ENCODE data around the gene FGF12. TPM values are rescaled to one million over a fixed set of nuclear protein-coding genes. Genes with fewer than 3 reads are reported as not detected.

Gene FGF12
- total and polyA plus RNA-seq, 2 experiments from 2014 or later: 6.0 to 14.3 TPM

DNA sequence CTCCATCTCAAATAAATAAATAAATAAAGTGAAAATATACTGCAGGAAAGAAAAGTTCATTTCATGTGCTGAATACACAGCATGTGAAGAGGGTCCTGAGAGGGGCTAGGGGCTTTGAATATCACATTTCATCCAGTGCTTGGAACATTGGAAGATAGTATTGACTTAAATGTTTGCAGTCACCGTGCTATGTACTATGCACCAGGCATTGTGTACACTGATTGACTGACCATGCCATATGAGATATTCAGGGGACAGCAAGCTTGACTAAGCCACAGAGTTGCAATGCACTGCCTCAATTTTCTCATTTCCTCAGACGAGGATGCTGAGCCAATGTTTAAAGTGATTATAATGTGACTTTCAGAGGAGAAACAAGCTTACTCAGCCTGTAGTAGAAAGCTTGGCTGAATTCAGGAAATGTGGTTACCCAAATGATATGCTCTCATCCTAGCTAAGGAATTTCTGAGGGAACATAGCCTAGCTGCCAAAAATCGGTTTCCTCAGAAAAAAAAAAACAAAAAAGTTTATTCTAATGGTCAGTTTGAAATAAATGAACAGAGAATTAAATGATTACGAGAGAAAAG, 557.9 kb downstream of the FGF12 start:
- Mint-ChIP-seq H3K4me1 (peaks cover 35% of the 10 kb centered on the region), H3K27me3 (ENCODE audit: insufficient read depth, low read depth, poor library complexity) (no peaks in the 10 kb centered on the region), H3K27ac (peak overlapping the region; percentile 40; the same call in 1 of the 2 replicates), H3K4me3 (no peak overlapping the region), H3K36me3 (ENCODE audit: low read depth) (no peaks in the 10 kb centered on the region), H3K9me3 (no peaks in the 10 kb centered on the region)
- no peaks in the 10 kb centered on the region for H4K20me1 ChIP-seq (replicated peaks; ENCODE audit: insufficient read depth)
- no peaks in the 10 kb centered on the region for H3K36me3 ChIP-seq (ENCODE audit: insufficient read depth)
- H3K4me2 ChIP-seq: no peak overlapping the region
- no peaks in the 10 kb centered on the region for H3K27me3 ChIP-seq (ENCODE audit: insufficient read depth)
- no peaks in the 10 kb centered on the region for H3F3A ChIP-seq (replicated peaks; ENCODE audit: low read depth)
- no peak for TF ChIP-seq NANOG (IDR thresholded peaks at IDR 0.05; ENCODE audit: borderline replicate concordance)
- no peak for TF ChIP-seq EZH2phosphoT487 (IDR thresholded peaks at IDR 0.05; ENCODE audit: unreplicated experiment)
- TF ChIP-seq STAT1 (IDR thresholded peaks at IDR 0.05; ENCODE audit: unreplicated experiment): no peak
- TF ChIP-seq ZNF331 (CRISPR knock-in tag; IDR thresholded peaks at IDR 0.05; ENCODE audit: low read depth): no peak
- TF ChIP-seq, protein P1, sequence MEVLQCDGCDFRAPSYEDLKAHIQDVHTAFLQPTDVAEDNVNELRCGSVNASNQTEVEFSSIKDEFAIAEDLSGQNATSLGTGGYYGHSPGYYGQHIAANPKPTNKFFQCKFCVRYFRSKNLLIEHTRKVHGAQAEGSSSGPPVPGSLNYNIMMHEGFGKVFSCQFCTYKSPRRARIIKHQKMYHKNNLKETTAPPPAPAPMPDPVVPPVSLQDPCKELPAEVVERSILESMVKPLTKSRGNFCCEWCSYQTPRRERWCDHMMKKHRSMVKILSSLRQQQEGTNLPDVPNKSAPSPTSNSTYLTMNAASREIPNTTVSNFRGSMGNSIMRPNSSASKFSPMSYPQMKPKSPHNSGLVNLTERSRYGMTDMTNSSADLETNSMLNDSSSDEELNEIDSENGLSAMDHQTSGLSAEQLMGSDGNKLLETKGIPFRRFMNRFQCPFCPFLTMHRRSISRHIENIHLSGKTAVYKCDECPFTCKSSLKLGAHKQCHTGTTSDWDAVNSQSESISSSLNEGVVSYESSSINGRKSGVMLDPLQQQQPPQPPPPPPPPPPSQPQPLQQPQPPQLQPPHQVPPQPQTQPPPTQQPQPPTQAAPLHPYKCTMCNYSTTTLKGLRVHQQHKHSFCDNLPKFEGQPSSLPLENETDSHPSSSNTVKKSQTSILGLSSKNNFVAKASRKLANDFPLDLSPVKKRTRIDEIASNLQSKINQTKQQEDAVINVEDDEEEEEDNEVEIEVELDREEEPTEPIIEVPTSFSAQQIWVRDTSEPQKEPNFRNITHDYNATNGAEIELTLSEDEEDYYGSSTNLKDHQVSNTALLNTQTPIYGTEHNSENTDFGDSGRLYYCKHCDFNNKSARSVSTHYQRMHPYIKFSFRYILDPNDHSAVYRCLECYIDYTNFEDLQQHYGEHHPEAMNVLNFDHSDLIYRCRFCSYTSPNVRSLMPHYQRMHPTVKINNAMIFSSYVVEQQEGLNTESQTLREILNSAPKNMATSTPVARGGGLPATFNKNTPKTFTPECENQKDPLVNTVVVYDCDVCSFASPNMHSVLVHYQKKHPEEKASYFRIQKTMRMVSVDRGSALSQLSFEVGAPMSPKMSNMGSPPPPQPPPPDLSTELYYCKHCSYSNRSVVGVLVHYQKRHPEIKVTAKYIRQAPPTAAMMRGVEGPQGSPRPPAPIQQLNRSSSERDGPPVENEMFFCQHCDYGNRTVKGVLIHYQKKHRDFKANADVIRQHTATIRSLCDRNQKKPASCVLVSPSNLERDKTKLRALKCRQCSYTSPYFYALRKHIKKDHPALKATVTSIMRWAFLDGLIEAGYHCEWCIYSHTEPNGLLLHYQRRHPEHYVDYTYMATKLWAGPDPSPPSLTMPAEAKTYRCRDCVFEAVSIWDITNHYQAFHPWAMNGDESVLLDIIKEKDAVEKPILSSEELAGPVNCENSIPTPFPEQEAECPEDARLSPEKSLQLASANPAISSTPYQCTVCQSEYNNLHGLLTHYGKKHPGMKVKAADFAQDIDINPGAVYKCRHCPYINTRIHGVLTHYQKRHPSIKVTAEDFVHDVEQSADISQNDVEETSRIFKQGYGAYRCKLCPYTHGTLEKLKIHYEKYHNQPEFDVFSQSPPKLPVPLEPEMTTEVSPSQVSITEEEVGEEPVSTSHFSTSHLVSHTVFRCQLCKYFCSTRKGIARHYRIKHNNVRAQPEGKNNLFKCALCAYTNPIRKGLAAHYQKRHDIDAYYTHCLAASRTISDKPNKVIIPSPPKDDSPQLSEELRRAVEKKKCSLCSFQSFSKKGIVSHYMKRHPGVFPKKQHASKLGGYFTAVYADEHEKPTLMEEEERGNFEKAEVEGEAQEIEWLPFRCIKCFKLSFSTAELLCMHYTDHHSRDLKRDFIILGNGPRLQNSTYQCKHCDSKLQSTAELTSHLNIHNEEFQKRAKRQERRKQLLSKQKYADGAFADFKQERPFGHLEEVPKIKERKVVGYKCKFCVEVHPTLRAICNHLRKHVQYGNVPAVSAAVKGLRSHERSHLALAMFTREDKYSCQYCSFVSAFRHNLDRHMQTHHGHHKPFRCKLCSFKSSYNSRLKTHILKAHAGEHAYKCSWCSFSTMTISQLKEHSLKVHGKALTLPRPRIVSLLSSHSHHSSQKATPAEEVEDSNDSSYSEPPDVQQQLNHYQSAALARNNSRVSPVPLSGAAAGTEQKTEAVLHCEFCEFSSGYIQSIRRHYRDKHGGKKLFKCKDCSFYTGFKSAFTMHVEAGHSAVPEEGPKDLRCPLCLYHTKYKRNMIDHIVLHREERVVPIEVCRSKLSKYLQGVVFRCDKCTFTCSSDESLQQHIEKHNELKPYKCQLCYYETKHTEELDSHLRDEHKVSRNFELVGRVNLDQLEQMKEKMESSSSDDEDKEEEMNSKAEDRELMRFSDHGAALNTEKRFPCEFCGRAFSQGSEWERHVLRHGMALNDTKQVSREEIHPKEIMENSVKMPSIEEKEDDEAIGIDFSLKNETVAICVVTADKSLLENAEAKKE (CRISPR knock-in tag; IDR thresholded peaks at IDR 0.05): no peak
- TF ChIP-seq JUNB (IDR thresholded peaks at IDR 0.05; ENCODE audit: unreplicated experiment): no peak
- no peak for TF ChIP-seq ZNF114 (CRISPR knock-in tag; IDR thresholded peaks at IDR 0.05)
- H3K4me3 ChIP-seq: no peak overlapping the region
- H3K9me2 ChIP-seq (ENCODE audit: insufficient read depth): no peaks in the 10 kb centered on the region
- peaks cover 22% of the 10 kb centered on the region for H3K4me1 ChIP-seq (ENCODE audit: insufficient read depth)
- DNase-seq (ENCODE audit: low spot score): no peak
- H3K27ac ChIP-seq (ENCODE audit: low read depth): no peak overlapping the region
- no peaks in the 10 kb centered on the region for H3K79me2 ChIP-seq (replicated peaks; ENCODE audit: insufficient read depth)
- ATAC-seq: no peak
- H2AFZ ChIP-seq: no peak overlapping the region
